ENCODE data around the gene PDCD6IP.
A peak's percentile ranks its signal among the peaks of the same experiment; 100 is the strongest.
"Not testable (repeated sequence)": the region's sequence is repeated elsewhere in the genome, so short reads cannot be mapped to it uniquely, and the experiment has no call there.

The PDCD6IP gene

GRCh38 chr3:33798418-33799201 lies at the start of gene PDCD6IP:
Gene PDCD6IP, plus strand, starts transcription at chr3:33798630. Its CDS starts 99 bp downstream, at chr3:33798729.
- DNase-seq (ENCODE audit: low read depth) = peak; percentile 85

- peak; percentile 20 for DNase-seq (ENCODE audit: low read depth)
These were observed 48.8 kb upstream of the PDCD6IP start for GRCh38 chr3:33749546-33750210.

DNA sequence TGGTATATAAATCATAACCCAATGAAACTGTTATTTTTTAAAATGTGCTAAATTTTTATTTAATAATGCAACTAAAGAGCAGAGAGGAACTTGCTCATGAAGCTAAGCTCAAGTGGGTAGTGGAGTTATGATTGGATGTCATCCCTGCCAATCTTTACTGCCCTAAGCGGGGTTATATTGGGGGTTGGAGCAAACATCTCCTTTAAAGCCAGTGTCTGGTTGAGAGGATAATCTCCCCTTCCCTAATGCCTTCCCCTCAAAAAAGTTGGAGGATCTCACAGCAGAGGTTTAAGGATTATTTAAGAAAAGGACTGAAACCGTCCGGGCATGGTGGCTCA lies 48.2 kb upstream of the PDCD6IP start:
- DNase-seq (ENCODE audit: low read depth) = no peak

DNA sequence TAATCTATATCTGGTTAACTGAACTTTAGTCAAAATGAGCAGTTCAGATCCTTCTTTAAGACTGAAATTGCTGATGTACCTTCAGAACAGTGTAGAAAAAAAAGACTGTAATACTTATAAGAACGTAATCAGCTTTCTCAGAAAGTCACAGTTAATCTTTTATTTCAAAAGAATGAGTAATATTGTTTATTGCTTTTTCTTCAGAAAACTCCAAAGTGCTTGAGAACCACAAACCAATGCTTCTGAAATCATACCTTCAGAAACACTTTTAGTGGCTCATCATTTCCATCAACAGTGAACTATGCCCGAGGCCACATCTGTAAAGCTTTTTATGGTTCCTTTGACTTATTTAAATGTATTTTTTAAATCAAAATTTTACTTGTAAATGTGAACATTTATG lies 47.1 kb upstream of the PDCD6IP start:
- DNase-seq (ENCODE audit: low read depth) = no peak

DNA sequence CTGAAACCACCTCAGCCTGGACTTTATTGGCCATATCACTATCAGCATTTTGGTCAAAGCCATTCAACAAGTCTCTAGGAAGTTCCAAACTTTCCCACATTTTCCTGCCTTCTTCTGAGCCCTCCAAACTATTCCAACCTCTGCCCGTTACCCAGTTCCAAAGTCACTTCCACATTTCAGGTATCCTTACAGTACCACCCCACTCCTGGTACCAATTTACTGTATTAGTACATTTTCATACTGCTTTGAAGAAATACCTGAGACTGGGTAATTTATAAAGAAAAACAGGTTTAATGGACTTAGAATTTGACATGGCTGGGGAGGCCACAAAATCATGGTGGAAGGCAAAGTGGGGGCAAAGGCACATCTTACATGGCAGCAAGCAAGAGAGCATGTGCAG lies 44.0 kb upstream of the PDCD6IP start:
- not testable (repeated sequence) for DNase-seq (ENCODE audit: low read depth)

DNA sequence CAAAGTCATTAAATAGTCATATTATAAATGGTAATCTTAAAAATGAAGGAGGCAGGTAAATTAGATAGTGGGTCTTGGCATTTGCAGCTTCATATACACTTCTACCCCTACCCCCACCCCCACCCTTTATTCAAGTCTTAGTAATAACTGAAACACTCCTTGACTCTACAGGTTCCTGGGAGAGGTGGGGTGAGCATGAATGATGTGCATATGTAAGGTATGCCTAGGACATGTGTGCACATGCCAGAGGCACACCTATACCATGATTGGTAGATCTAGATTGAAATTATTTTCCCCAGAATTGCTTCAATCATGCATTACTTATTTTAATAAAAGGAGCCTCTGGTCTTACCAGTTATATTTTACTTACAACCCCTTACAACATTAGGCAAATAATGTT lies 40.1 kb upstream of the PDCD6IP start:
- no peak for DNase-seq (ENCODE audit: low read depth)

GRCh38 chr3:33758864-33759263 lies 39.6 kb upstream of the PDCD6IP start:
- DNase-seq (ENCODE audit: low read depth) = peak; percentile 19

DNA sequence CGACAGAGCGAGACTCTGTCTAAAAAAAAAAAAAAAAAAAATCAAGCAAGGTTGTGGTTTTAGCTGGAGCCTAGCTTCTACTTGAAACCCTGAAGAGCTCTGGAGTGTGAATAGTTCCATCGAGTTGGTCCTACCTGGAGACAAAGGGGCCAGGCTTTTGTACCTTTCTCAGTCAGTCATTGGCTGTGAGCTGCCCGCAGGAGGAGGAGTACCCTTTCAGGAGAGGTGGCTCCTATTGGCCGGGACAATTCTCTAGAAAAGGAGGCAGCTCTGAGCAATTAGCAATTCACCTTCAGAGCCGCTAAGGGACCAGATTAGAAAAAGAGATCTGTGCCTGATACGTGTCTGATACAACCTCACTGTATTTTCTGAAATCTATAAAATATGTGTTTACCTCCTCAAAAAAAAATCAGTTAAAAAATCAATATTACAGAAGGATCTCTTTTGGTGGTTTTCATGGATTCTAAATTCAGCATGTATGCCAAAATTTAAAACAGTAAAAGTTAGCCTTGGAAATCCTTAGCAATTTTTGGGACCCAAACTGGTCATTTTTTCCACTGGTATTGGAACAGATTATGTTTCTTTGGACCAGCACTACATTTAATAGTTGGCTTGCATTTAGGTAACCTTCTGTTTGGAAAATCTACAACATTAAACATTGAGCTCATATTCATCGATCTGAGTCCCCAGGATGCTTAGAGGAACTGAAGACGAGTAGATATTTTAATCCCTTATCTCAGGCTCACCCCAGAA lies 29.7 kb upstream of the PDCD6IP start:
- no peak for DNase-seq (ENCODE audit: low read depth)

- no peak for DNase-seq (ENCODE audit: low read depth)
These were observed 24.8 kb upstream of the PDCD6IP start for GRCh38 chr3:33773637-33774036.

GRCh38 chr3:33775363-33775762 lies 23.1 kb upstream of the PDCD6IP start:
- no peak for DNase-seq (ENCODE audit: low read depth)

DNA sequence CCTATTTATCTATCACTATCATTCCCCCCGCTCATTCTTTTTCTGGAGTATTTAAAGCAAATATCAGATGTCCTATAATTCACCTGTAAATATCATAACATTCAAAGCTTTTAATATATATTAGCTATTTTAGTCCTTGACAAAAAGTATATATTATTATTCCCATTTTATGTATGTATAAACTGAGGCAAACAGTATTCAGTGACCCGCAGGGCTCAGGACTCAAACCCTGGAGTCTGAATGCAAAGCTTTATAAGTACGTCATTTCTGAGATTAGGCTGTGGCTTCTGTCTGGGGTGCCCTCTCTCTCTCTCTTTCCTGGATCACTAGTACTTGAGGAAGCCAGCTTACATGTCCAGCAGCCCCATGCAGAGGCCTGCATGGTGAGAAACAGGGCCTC lies 20.4 kb upstream of the PDCD6IP start:
- no peak for DNase-seq (ENCODE audit: low read depth)

- DNase-seq (ENCODE audit: low read depth) = no peak
These were observed 18.7 kb upstream of the PDCD6IP start for GRCh38 chr3:33779751-33780150.

DNA sequence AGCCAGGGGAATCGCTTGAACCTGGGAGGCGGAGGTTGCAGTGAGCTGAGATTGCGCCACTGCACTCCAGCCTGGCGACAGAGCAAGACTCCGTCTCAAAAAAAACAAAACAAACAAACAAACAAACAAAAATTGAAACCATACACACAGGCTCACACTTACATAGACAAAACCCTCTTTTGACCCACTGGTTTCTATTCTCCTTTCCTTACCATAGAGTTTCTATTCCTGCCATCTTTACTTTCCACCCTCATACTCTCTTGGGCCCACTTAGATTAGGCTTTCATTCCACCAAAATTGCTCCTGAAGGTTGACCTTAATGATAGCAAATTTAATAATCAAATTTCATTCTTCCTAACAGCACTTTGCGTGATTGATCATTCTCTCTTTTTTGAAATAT lies 17.0 kb upstream of the PDCD6IP start:
- not testable (repeated sequence) for DNase-seq (ENCODE audit: low read depth)

DNA sequence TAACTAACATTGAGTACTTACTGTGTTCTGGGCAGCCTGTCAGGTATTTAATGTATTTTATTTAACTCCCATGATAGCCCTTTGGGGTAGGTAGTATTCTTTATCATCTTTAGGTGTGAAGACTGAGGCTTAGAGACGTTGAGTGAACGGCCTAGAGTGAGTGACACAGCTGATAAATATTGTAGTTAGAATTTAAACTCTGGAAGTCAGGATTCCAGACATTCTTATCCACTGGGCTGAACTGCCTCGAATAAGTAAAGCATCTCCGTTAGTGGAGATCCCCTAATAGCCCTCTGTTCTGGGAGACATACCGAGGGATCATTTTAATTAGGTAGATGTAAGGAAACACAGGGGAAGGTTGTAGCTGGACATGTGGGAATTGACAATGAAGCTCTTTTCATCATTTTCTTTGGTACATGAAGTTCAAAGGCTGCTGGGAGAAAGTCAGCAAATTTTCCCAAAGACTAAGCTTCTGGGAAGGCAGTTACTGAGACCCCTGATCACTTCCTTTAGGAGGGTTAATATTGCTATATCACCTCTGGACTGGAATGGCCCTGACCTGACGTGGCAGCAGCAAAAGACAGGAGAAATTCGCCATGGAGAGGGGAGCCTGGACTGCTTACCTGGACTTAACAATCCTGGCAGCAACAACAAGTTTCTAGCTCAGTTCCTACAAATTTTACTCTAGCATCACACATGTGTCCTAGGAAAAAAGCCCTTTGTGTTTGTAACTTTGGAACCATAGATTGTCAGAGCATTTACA lies 11.7 kb upstream of the PDCD6IP start:
- DNase-seq (ENCODE audit: low read depth) = peak; percentile 42

- peak; percentile 49 for DNase-seq (ENCODE audit: low read depth)
These were observed 11.0 kb upstream of the PDCD6IP start for GRCh38 chr3:33787328-33788009.

GRCh38 chr3:33789183-33789954 lies 9.1 kb upstream of the PDCD6IP start:
- DNase-seq (ENCODE audit: low read depth) = no peak

GRCh38 chr3:33790091-33790490 lies 8.3 kb upstream of the PDCD6IP start:
- DNase-seq (ENCODE audit: low read depth) = no peak

DNA sequence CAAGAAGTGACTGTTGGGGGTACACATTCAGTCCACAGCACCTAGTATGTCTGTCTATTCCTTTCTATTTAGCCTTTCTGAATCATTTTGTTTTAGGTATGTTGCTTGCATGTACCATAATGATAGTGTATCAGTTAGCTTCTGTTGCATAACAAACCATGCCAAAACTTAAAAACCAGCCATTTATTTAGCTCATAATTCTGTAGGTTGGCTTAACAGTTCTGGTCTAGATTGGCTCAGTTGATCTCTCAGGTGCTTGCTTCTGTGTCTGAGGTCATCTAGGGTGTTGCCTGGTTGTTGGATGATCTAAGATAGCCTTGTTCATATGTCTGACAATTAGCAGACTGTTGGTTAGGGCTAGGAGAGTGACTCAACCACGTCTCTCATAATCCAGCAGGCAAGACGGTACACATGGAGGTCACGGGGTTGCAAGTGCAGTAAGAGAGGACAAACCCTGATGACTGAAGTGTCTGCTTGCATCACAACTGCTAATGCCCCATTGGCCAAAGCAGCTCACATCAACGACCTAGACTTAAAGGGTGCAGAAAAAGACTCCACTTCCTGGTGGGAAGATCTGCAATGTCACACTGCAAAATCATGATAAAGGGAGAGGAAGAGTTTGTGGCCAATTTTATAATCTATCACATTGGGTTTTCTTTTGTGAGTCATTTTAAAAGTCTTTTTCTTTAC lies 6.8 kb upstream of the PDCD6IP start:
- DNase-seq (ENCODE audit: low read depth) = no peak

- no peak for DNase-seq (ENCODE audit: low read depth)
These were observed 6.1 kb upstream of the PDCD6IP start for GRCh38 chr3:33792167-33792892.

GRCh38 chr3:33795131-33795530 lies 3.3 kb upstream of the PDCD6IP start:
- no peak for DNase-seq (ENCODE audit: low read depth)
